Measurements from ENCODE around the gene TBXA2R. TPM values are rescaled to one million over a fixed set of nuclear protein-coding genes. Genes with fewer than 3 reads are reported as not detected.

The TBXA2R gene
- total RNA-seq, 1 experiment from 2014 or later: 1.3 TPM

GRCh38 chr19:3576696-3577443, 29.8 kb downstream of the TBXA2R start:
- H3K27ac Mint-ChIP-seq: peak overlapping the region; percentile 85
- TF ChIP-seq ZNF396 (CRISPR knock-in tag; IDR thresholded peaks at IDR 0.05; ENCODE audit: borderline replicate concordance) (no peak), ZNF219 (CRISPR knock-in tag; IDR thresholded peaks at IDR 0.05; ENCODE audit: borderline replicate concordance) (no peak), ATF6 (CRISPR knock-in tag; IDR thresholded peaks at IDR 0.05) (no peak), USF2 (CRISPR knock-in tag; IDR thresholded peaks at IDR 0.05) (peak; percentile 24; the same call in 1 of the 2 replicates), CDX4 (CRISPR knock-in tag; IDR thresholded peaks at IDR 0.05; ENCODE audit: borderline replicate concordance) (no peak), ZMAT4 (CRISPR knock-in tag; IDR thresholded peaks at IDR 0.05) (no peak), OVOL2 (CRISPR knock-in tag; IDR thresholded peaks at IDR 0.05; ENCODE audit: borderline replicate concordance) (no peak), TEAD4 (CRISPR knock-in tag; IDR thresholded peaks at IDR 0.05) (no peak), ZNF532 (CRISPR knock-in tag; IDR thresholded peaks at IDR 0.05; ENCODE audit: borderline replicate concordance) (0 out of 2 replicates have a peak, but pooled peaks have one; percentile 24), RELA (CRISPR knock-in tag; IDR thresholded peaks at IDR 0.05; ENCODE audit: borderline replicate concordance) (no peak), GABPB1 (CRISPR knock-in tag; IDR thresholded peaks at IDR 0.05) (no peak), ATF2 (CRISPR knock-in tag; IDR thresholded peaks at IDR 0.05; ENCODE audit: borderline replicate concordance, low read depth) (no peak), CBFB (CRISPR knock-in tag; IDR thresholded peaks at IDR 0.05; ENCODE audit: low read depth) (0 out of 2 replicates have a peak, but pooled peaks have one; percentile 71), PRRX2 (CRISPR knock-in tag; IDR thresholded peaks at IDR 0.05) (no peak), AFF4 (CRISPR knock-in tag; IDR thresholded peaks at IDR 0.05; ENCODE audit: borderline replicate concordance) (no peak), ZNF512 (CRISPR knock-in tag; IDR thresholded peaks at IDR 0.05; ENCODE audit: borderline replicate concordance) (no peak), EMX1 (CRISPR knock-in tag; IDR thresholded peaks at IDR 0.05) (no peak), CREB1 (CRISPR knock-in tag; IDR thresholded peaks at IDR 0.05) (no peak), NR1H2 (CRISPR knock-in tag; IDR thresholded peaks at IDR 0.05) (no peak), TP53 (CRISPR knock-in tag; IDR thresholded peaks at IDR 0.05) (peak; percentile 81)

More at GRCh38 chr19:3576696-3577443, 29.8 kb downstream of the TBXA2R start:
- DNase-seq (ENCODE audit: low spot score) (peak; percentile 91), ATAC-seq (peak; percentile 7)
- POLR2A ChIA-PET: interaction anchor here (0.7 to 3.3 kb wide), 9 partner anchors 9 to 292 kb away, joined by 3 to 12 read pairs (median 4); partner anchors contain the start of gene GIPC3
- CTCF ChIA-PET: interaction anchor here (0.6 to 6.5 kb wide), 28 partner anchors 9 to 411 kb away, joined by 3 to 115 read pairs (median 4); partner anchors contain the start of genes GIPC3, MFSD12, MRPL54 and PIP5K1C
- Mint-ChIP-seq H3K36me3 (peaks cover 8% of the 10 kb centered on the region), H3K4me1 (peaks cover 18% of the 10 kb centered on the region), H3K27me3 (ENCODE audit: low read depth) (peaks cover 18% of the 10 kb centered on the region), H3K4me3 (peak overlapping the region; percentile 75), H3K9me3 (no peaks in the 10 kb centered on the region)
